Activated CD4-positive, alpha-beta T cell treated with anti-CD3 and anti-CD28 coated beads, Interleukin-2, amount 50 U/mL, for 24 hours (primary cell): Measurements from ENCODE around the gene PRPF19.
A peak's percentile ranks its signal among the peaks of the same experiment; 100 is the strongest.

Source experiments
- DNase-seq, 2 donors: peaks; one replicate each; pipeline ENCODE4 v3.0.0-alpha.2; 2020; ENCODE audit warnings: low read depth in 1 of 2, low spot score in 1 of 2

The PRPF19 gene

DNA sequence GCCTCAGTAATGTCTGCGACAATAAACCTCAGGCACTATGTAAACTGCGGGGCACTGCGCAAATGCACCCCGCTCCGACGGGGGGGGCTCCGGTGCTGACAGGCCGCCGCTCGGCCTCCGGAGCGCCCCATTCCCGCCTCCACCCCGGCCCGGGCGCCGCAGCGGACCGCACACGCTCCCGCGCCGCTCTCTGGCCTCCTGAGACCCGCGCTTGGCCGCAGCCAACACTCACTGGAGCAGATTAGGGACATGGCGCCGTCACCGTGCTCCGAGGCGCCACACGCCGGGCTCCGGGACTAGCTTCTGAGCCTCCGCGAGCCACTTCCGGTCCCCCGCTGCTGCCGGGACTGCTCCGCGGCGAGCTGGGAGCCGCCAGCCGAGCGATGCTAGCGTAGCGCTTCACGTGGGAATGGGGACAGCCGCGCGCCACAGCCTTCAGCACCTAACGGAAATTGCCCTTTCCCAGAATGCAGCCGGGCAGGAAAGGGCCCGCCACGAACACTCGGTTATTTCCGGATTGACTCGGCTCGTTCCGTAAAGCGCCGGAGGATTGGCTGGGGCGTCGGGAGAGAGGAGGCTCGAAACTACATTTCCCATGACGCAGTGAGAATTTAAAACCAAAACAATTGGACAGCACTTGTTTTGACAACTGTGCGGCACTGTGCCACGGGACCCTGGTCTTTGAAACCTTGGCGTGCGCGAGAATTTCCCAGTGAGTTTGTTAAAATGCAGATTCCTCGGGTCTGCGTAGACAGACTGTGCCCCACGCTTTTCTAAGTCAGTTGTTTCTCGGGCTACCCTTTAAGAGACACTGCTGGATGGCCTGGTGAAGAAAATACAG lies at the start of gene PRPF19:
PRPF19 (minus strand) TSS at position 454 of the 841 bp plus-strand sequence; CDS start at position 251, 203 bp downstream.
- peak; percentile 95 to 98 for DNase-seq

DNA sequence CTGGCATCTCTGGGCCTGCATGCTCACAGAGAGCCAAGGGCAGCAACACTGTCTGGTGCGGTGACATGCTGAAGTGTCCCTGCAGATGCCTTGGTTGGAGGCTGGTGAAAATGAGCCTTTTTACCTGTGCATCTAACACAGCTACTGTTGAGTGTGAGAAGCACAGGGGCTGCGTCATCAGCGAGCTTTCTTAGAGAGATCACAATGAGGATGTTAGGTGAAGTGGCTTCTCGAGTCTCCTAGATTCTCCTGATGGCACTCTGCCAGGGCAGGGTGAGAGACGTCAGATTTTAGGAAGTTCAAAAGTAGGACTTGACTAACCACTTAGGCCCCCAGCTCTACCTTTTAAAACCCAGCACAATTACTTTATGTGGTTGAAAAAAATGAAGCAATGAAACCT lies 49.2 kb upstream of the PRPF19 start:
- no peak for DNase-seq

- DNase-seq, result no peak
Measured at GRCh38 chr11:60954421-60954820, 48.0 kb upstream of the PRPF19 start.

- no peak for DNase-seq
Measured at GRCh38 chr11:60953781-60954180, 47.4 kb upstream of the PRPF19 start.

DNA sequence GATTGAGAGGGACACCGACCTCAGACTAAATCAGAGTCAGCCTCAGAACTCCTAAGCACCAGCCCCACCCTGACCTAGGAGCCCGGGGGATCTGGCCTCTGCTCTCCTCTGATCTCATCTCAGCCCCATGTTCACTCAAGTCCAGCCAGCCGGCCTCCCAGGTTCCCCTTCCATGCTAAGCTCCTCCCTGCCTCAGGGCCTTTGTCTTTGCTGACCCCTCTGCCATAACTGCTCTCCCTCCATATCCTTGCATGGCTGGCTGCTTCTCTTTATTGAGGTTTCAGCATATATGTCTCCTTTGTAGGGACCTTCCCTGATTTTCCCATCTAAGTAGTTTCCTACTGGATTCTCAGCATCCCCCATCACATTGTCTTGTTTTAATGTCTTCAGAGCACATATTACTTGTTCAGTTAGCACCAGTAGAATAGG lies 46.4 kb upstream of the PRPF19 start:
- DNase-seq, result no peak

GRCh38 chr11:60951904-60952741 lies 45.7 kb upstream of the PRPF19 start, which contains the start of gene SLC15A3:
Gene SLC15A3, minus strand, starts transcription at chr11:60952176. Its CDS starts 625 bp downstream, at chr11:60951551.
- no peak for DNase-seq

- no peak for DNase-seq
Measured at GRCh38 chr11:60951606-60951903, 45.2 kb upstream of the PRPF19 start.

DNA sequence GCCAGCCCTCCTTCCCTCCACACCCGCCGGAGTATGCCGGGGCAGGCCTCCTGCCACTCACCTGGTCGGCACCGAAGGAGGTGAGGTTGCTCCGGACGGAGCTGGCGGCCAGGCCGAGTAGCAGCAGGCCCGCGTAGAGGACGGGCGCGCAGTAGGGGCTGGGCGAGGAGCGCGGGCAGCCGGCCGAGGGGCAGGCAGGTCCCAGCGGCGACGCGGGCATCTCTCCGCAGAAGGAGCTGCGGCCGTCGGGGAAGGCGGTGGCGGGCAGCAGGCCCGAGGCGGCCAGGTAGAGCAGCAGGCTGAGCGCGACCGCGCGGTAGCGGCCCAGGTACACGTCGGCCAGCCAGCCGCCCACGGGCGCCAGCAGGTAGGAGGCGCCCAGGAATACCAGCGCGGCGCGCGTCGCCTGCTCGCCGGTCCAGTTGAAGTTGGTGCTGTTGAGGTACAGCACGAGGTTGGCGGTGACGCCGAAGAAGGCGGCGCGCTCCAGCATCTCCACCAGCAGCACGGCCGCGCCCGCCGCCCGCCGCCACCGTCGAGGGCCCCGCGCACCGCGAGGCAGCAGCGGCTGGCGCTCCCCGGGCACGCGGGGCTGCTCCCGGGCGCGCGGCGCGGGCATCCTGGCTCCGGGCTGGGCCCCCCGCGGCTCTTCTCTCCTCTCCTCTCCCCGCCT lies 44.7 kb upstream of the PRPF19 start:
- no peak for DNase-seq

GRCh38 chr11:60950024-60950423 lies 43.6 kb upstream of the PRPF19 start:
- no peak for DNase-seq

DNA sequence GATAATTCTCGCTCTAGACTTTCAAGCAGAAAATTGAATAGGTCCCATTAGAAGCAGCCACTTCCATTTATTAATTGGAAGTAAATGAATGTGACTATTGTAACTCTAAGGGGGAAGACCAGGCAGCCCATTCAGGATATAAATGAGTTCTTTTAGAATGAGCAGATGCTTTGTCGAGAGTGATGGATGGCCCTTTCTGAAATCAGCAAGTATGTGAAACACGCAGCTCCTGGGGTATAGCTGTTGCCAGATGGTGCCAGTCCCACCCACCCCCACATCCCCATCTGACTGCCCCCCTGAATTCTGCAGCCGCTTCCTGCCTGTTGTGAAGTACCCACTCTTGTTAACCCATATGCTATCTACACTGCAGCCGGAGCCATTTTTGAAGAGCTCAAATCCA lies 41.9 kb upstream of the PRPF19 start:
- no peak for DNase-seq

DNA sequence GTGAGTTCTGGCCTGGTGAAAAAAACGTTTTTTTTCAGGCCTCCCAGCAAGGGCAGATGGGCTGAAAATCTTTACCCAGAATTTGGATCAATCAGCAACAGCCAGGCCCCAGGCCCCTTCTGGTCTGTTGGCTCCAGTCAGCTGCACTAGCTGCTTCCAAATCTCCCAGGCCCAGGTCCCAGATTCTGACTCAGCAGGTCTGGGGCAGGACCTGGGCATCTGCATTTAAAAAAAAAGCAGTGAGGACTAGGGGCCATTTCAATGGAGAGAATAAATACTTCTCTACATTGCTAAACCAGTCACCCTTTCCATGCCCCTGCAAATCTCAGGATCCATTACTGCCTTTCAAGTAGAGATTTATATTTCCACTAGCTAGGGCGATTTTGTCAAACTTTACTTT lies 41.3 kb upstream of the PRPF19 start:
- DNase-seq, result no peak

GRCh38 chr11:60946601-60947264 lies 40.3 kb upstream of the PRPF19 start:
- no peak for DNase-seq

- DNase-seq, result no peak
Measured at GRCh38 chr11:60945295-60945667, 38.9 kb upstream of the PRPF19 start.

GRCh38 chr11:60944490-60945294 lies 38.3 kb upstream of the PRPF19 start:
- no peak for DNase-seq

GRCh38 chr11:60942970-60943565 lies 36.7 kb upstream of the PRPF19 start:
- DNase-seq, result no peak

- DNase-seq, result no peak
Measured at GRCh38 chr11:60942219-60942618, 35.8 kb upstream of the PRPF19 start.

GRCh38 chr11:60941371-60942119 lies 35.2 kb upstream of the PRPF19 start:
- no peak for DNase-seq

GRCh38 chr11:60939855-60940254 lies 33.5 kb upstream of the PRPF19 start:
- no peak for DNase-seq

- DNase-seq, result no peak
Measured at GRCh38 chr11:60939301-60939700, 32.9 kb upstream of the PRPF19 start.
